ENCODE data around the gene RPGRIP1. TPM values are rescaled to one million over a fixed set of nuclear protein-coding genes. Genes with fewer than 3 reads are reported as not detected.
"Not testable (repeated sequence)": the region's sequence is repeated elsewhere in the genome, so short reads cannot be mapped to it uniquely, and the experiment has no call there.

RPGRIP1 gene
- total and polyA plus RNA-seq, 2 donors (not counting 1 experiment from before 2014, with no cell fraction given) = 0.22 to 0.86 TPM

DNA sequence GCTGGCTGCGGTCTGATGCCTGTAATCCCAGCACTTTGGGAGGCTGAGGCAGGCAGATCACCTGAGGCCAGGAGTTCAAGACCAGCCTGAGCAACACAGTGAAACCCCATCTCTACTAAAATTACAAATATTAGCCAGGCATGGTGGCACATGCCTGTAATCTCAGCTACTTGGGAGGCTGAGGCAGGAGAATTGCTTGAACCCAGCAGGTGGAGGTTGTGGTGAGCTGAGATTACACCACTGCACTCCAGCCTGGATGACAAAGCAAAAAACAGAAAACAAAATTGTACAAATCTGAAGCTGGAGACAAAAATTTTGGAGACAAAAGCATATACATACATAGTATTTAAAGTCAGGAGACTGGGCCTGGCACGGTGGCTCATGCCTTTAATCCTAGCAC, 6.6 kb downstream of the RPGRIP1 start:
- H3K4me1 Mint-ChIP-seq; H3K36me3 ChIP-seq (replicated peaks in 1 of 2; ENCODE audit: control extremely low read depth in 1 of 2, control insufficient read depth in 1 of 2, extremely low read depth in 1 of 2, insufficient read depth in 2 of 2, low read length in 1 of 2); H3K27me3 ChIP-seq (replicated peaks in 1 of 4; ENCODE audit: control extremely low read depth in 1 of 4, control insufficient read depth in 3 of 4, insufficient read depth in 4 of 4, low read length in 3 of 4); H3K27me3 Mint-ChIP-seq; H3K27ac Mint-ChIP-seq; H3K4me3 ChIP-seq (ENCODE audit: control extremely low read depth in 1 of 5, extremely low read depth in 1 of 5, insufficient read depth in 1 of 5, low read depth in 2 of 5, low read length in 4 of 5); ATAC-seq (ENCODE audit: low read depth); POLR2A ChIA-PET; H3K9ac ChIP-seq (ENCODE audit: low read length); H4K20me1 ChIP-seq (ENCODE audit: control insufficient read depth, insufficient read depth, low read length, poor library complexity, severe bottlenecking); H3K4me2 ChIP-seq (replicated peaks; ENCODE audit: low read depth, low read length, poor library complexity, severe bottlenecking); H2AFZ ChIP-seq (ENCODE audit: insufficient read depth, low read depth, low read length, poor library complexity, severe bottlenecking); H3K27ac ChIP-seq (ENCODE audit: low read length in 2 of 2); H3K79me2 ChIP-seq (ENCODE audit: control insufficient read depth, insufficient read depth, low read length); DNase-seq; H3K9me3 ChIP-seq (ENCODE audit: control extremely low read depth in 1 of 3, control insufficient read depth in 2 of 3, insufficient read depth in 1 of 3, low read length in 2 of 3); H3K4me3 Mint-ChIP-seq; H3K9me3 Mint-ChIP-seq (ENCODE audit: insufficient read depth); intact Hi-C loops (cut with micrococcal nuclease): not testable (repeated sequence)
- CTCF ChIA-PET = interaction anchor here (1.4 kb wide), 1 partner anchor 13 kb away, joined by 3 read pairs; no protein-coding TSS in a partner anchor
- WGBS (ENCODE audit: insufficient coverage) = 93% methylated on average over 2 of the region's 2 CpGs
- peaks cover 0 to 11% of the 10 kb centered on the region in 2 donors for H3K4me1 ChIP-seq (ENCODE audit: control insufficient read depth in 2 of 2, insufficient read depth in 2 of 2, low read length in 2 of 2)

DNA sequence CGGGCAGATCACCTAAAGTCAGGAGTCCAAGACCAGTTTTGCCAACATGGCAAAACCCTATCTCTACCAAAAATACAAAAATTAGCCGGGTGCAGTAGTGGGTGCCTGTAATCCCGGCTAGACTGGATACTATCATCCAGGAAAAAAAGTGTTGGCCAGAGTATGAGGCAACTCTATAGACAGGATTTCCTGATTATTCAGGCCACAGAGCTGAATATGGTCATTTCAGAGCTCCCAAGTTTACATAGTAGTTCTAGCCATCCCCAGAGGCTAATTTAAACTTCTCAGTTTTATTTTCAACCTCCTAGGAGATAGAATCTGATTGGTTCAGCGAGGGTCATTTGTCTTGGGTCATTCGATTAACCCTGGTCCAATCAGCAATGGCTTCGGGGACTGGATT, 7.3 kb downstream of the RPGRIP1 start:
- Histone ChIP-seq H3K79me2 (ENCODE audit: control insufficient read depth, insufficient read depth, low read length) (no peaks in the 10 kb centered on the region), H3K36me3 (replicated peaks in 1 of 2; ENCODE audit: control extremely low read depth in 1 of 2, control insufficient read depth in 1 of 2, extremely low read depth in 1 of 2, insufficient read depth in 2 of 2, low read length in 1 of 2) (no peaks in the 10 kb centered on the region), H3K27ac (ENCODE audit: low read length in 2 of 2) (no peak overlapping the region), H4K20me1 (ENCODE audit: control insufficient read depth, insufficient read depth, low read length, poor library complexity, severe bottlenecking) (no peaks in the 10 kb centered on the region), H3K9me3 (ENCODE audit: control extremely low read depth in 1 of 3, control insufficient read depth in 2 of 3, insufficient read depth in 1 of 3, low read length in 2 of 3) (no peaks in the 10 kb centered on the region), H2AFZ (ENCODE audit: insufficient read depth, low read depth, low read length, poor library complexity, severe bottlenecking) (no peak overlapping the region), H3K4me2 (replicated peaks; ENCODE audit: low read depth, low read length, poor library complexity, severe bottlenecking) (no peak overlapping the region), H3K4me3 (ENCODE audit: control extremely low read depth in 1 of 5, extremely low read depth in 1 of 5, insufficient read depth in 1 of 5, low read depth in 2 of 5, low read length in 4 of 5) (no peak overlapping the region), H3K27me3 (replicated peaks in 1 of 4; ENCODE audit: control extremely low read depth in 1 of 4, control insufficient read depth in 3 of 4, insufficient read depth in 4 of 4, low read length in 3 of 4) (no peaks in the 10 kb centered on the region), H3K4me1 (ENCODE audit: control insufficient read depth in 2 of 2, insufficient read depth in 2 of 2, low read length in 2 of 2) (peaks cover 0 to 11% of the 10 kb centered on the region in 2 donors), H3K9ac (ENCODE audit: low read length) (no peak overlapping the region)
- TF ChIP-seq, protein P1, sequence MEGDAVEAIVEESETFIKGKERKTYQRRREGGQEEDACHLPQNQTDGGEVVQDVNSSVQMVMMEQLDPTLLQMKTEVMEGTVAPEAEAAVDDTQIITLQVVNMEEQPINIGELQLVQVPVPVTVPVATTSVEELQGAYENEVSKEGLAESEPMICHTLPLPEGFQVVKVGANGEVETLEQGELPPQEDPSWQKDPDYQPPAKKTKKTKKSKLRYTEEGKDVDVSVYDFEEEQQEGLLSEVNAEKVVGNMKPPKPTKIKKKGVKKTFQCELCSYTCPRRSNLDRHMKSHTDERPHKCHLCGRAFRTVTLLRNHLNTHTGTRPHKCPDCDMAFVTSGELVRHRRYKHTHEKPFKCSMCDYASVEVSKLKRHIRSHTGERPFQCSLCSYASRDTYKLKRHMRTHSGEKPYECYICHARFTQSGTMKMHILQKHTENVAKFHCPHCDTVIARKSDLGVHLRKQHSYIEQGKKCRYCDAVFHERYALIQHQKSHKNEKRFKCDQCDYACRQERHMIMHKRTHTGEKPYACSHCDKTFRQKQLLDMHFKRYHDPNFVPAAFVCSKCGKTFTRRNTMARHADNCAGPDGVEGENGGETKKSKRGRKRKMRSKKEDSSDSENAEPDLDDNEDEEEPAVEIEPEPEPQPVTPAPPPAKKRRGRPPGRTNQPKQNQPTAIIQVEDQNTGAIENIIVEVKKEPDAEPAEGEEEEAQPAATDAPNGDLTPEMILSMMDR (IDR thresholded peaks at IDR 0.05) = no peak
- no peak for TF ChIP-seq EZH2 (IDR thresholded peaks at IDR 0.05; ENCODE audit: borderline replicate concordance, insufficient read depth, low read depth, low read length, poor library complexity, severe bottlenecking)
- DNase-seq (no peak), ATAC-seq (ENCODE audit: low read depth) (no peak)
- Mint-ChIP-seq H3K27me3 (no peaks in the 10 kb centered on the region), H3K4me1 (peaks cover 6% of the 10 kb centered on the region), H3K9me3 (ENCODE audit: insufficient read depth) (no peaks in the 10 kb centered on the region), H3K27ac (no peak overlapping the region), H3K4me3 (no peak overlapping the region)
- WGBS (ENCODE audit: insufficient coverage) = 97% methylated on average over 5 of the region's 6 CpGs
- POLR2A ChIA-PET = no interaction called here
- intact Hi-C loops (cut with micrococcal nuclease) = no loop called here
- CTCF ChIA-PET = no interaction called here

DNA sequence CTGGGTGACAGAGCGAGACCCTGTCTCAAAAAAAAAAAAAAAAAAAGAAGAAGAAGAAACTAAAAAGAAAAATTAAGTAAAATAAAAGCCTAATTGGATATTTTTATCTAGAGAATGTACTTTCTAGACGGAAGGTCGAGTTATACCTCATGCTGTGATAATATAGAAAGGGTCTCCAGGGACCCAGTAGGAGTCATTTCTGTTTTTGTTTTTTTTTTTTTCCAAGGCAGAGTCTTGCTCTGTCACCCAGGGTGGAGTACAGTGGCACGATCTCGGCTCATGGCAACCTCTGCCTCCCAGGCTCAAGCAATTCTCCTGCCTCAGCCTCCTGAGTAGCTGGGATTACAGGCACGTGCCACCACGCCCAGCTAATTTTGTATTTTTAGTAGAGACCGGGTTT, 14.1 kb downstream of the RPGRIP1 start:
- WGBS (ENCODE audit: insufficient coverage) = 95% methylated on average over 5 of the region's 8 CpGs
- H3K4me1 ChIP-seq (ENCODE audit: control insufficient read depth in 2 of 2, insufficient read depth in 2 of 2, low read length in 2 of 2); intact Hi-C loops (cut with micrococcal nuclease); H4K20me1 ChIP-seq (ENCODE audit: control insufficient read depth, insufficient read depth, low read length, poor library complexity, severe bottlenecking); H3K27ac ChIP-seq (ENCODE audit: low read length in 2 of 2); H3K79me2 ChIP-seq (ENCODE audit: control insufficient read depth, insufficient read depth, low read length); POLR2A ChIA-PET; H3K4me3 Mint-ChIP-seq; H3K9ac ChIP-seq (ENCODE audit: low read length); DNase-seq; H3K4me1 Mint-ChIP-seq; H3K9me3 Mint-ChIP-seq (ENCODE audit: insufficient read depth); H3K27me3 ChIP-seq (replicated peaks in 1 of 4; ENCODE audit: control extremely low read depth in 1 of 4, control insufficient read depth in 3 of 4, insufficient read depth in 4 of 4, low read length in 3 of 4); H2AFZ ChIP-seq (ENCODE audit: insufficient read depth, low read depth, low read length, poor library complexity, severe bottlenecking); H3K36me3 ChIP-seq (replicated peaks in 1 of 2; ENCODE audit: control extremely low read depth in 1 of 2, control insufficient read depth in 1 of 2, extremely low read depth in 1 of 2, insufficient read depth in 2 of 2, low read length in 1 of 2); ATAC-seq (ENCODE audit: low read depth); H3K27ac Mint-ChIP-seq; CTCF ChIA-PET; H3K9me3 ChIP-seq (ENCODE audit: control extremely low read depth in 1 of 3, control insufficient read depth in 2 of 3, insufficient read depth in 1 of 3, low read length in 2 of 3); H3K27me3 Mint-ChIP-seq; H3K4me2 ChIP-seq (replicated peaks; ENCODE audit: low read depth, low read length, poor library complexity, severe bottlenecking); H3K4me3 ChIP-seq (ENCODE audit: control extremely low read depth in 1 of 5, extremely low read depth in 1 of 5, insufficient read depth in 1 of 5, low read depth in 2 of 5, low read length in 4 of 5): not testable (repeated sequence)
